Endothelial cell of umbilical vein (primary cell): ENCODE results near the gene RANBP3. TPM values are rescaled to one million over a fixed set of nuclear protein-coding genes. Genes with fewer than 3 reads are reported as not detected.

Source experiments
- BruUV-seq: library from RNA; stranded (reverse); fragments of 400-500 nt; replicated peaks from 2 replicates; lab custom pipeline; 2021; lab: Mats Ljungman, UMichigan
- CTCF ChIA-PET: fragments of 300-600, 350-600 bp; sonication (Branson Sonifier 250); formaldehyde crosslinking; loops from one replicate; lab custom pipeline; 2021; ENCODE audit warnings: antibody characterized with exemption, inconsistent platforms; lab: Charles Lee
- POLR2A ChIA-PET: fragments of 300-600, 350-600 bp; sonication (Branson Sonifier 250); formaldehyde crosslinking; loops from one replicate; lab custom pipeline; 2021; ENCODE audit warnings: antibody characterized with exemption, inconsistent platforms; lab: Charles Lee
- DNase-seq: peaks from one replicate; pipeline ENCODE4 v3.0.0-alpha.2; 2011; ENCODE audit warnings: low read depth, low spot score
- FAIRE-seq: peaks from 2 replicates; lab custom pipeline; 2011; peaks lifted over from hg19 to GRCh38; lab: Jason Lieb, UNC
- H2AFZ ChIP-seq: 2 replicates; pipeline ENCODE4 v1.6.0; 2012; ENCODE audit warnings: low read depth, low read length, control low read depth, inconsistent platforms
- H3K27ac ChIP-seq: 2 replicates; pipeline ENCODE4 v1.5.1; 2011; ENCODE audit warnings: low read depth, mild to moderate bottlenecking, control low read depth, low read length, moderate library complexity; ENCODE audit not compliant: insufficient read depth
- H3K27me3 ChIP-seq, 2 experiments: 2 replicates each; pipeline versions ENCODE4 v1.6.0 to v1.6.1; 2011; ENCODE audit warnings: low read length in 2 of 2, mixed read lengths in 1 of 2; ENCODE audit not compliant: control insufficient read depth in 2 of 2, insufficient read depth in 2 of 2
- H3K36me3 ChIP-seq, 2 experiments: 2 replicates in 1 of 2; 3 replicates in 1 of 2; pipeline ENCODE4 v1.5.1; 2011; ENCODE audit warnings: low read length in 2 of 2, mild to moderate bottlenecking in 1 of 2, moderate library complexity in 1 of 2; ENCODE audit not compliant: control insufficient read depth in 2 of 2, insufficient read depth in 2 of 2; ENCODE audit errors: extremely low read depth in 1 of 2
- H3K4me1 ChIP-seq: 3 replicates; pipeline ENCODE4 v1.5.1; 2011; ENCODE audit warnings: mild to moderate bottlenecking, low read length; ENCODE audit not compliant: control insufficient read depth, insufficient read depth; ENCODE audit errors: extremely low read depth
- H3K4me2 ChIP-seq: 2 replicates; pipeline ENCODE4 v1.6.1; 2011; ENCODE audit warnings: low read length, control low read depth, mixed read lengths; ENCODE audit not compliant: insufficient read depth
- H3K4me3 ChIP-seq, 3 experiments: fragments of 200-600 bp in 1 of 3; sonication (generic), shearing (Covaris generic) in 1 of 3; replicated peaks in 1 of 3; 2 replicates each; pipeline ENCODE4 v1.5.1; 2011 to 2016; ENCODE audit warnings: control low read depth in 3 of 3, low read length in 3 of 3, mild to moderate bottlenecking in 2 of 3, inconsistent platforms in 1 of 3, low read depth in 1 of 3, moderate library complexity in 1 of 3; ENCODE audit not compliant: insufficient read depth in 1 of 3
- H3K79me2 ChIP-seq: 2 replicates; pipeline ENCODE4 v1.6.0; 2012; ENCODE audit warnings: low read length, inconsistent platforms; ENCODE audit not compliant: control insufficient read depth, insufficient read depth
- H3K9ac ChIP-seq: replicated peaks from 2 replicates; pipeline ENCODE3; 2011; ENCODE audit warnings: low read length, control low read depth; ENCODE audit not compliant: insufficient read depth; ENCODE audit errors: extremely low read depth
- H3K9me1 ChIP-seq: replicated peaks from 3 replicates; pipeline ENCODE4 v1.6.0; 2011; ENCODE audit warnings: mild to moderate bottlenecking, low read length; ENCODE audit not compliant: control insufficient read depth, insufficient read depth; ENCODE audit errors: extremely low read depth
- H3K9me3 ChIP-seq: replicated peaks from 2 replicates; pipeline ENCODE4 v1.5.1; 2012; ENCODE audit warnings: low read length, inconsistent platforms; ENCODE audit not compliant: control insufficient read depth, insufficient read depth
- H4K20me1 ChIP-seq: replicated peaks from 2 replicates; pipeline ENCODE3; 2011; ENCODE audit warnings: mild to moderate bottlenecking, low read length; ENCODE audit not compliant: control insufficient read depth, insufficient read depth; ENCODE audit errors: extremely low read depth
- CTCF ChIP-seq, 2 donors: IDR thresholded peaks; 1 replicate in 1 of 2; 2 replicates in 1 of 2; pipeline ENCODE4 v1.5.1; 2011; ENCODE audit warnings: low read length in 2 of 2, mild to moderate bottlenecking in 2 of 2, moderate library complexity in 2 of 2, control low read depth in 1 of 2, inconsistent platforms in 1 of 2, low read depth in 1 of 2; ENCODE audit not compliant: insufficient read depth in 1 of 2; ENCODE audit errors: extremely low read depth in 1 of 2
- JUN ChIP-seq: IDR thresholded peaks from 2 replicates; pipeline ENCODE4 v1.6.1; 2011; ENCODE audit warnings: borderline replicate concordance, low read depth; ENCODE audit not compliant: insufficient read length, insufficient read depth
- MAX ChIP-seq: IDR thresholded peaks from 2 replicates; pipeline ENCODE4 v1.6.1; 2011; ENCODE audit not compliant: insufficient read depth, insufficient read length
- POLR2AphosphoS5 ChIP-seq: IDR thresholded peaks from 2 replicates; pipeline ENCODE4 v1.6.1; 2012; ENCODE audit warnings: low read depth, mild to moderate bottlenecking, control low read depth, low read length, moderate library complexity; ENCODE audit not compliant: insufficient read depth
- dilution Hi-C: fragments of 300-500 bp; cut with MboI; formaldehyde crosslinking; loops from one replicate; pipeline ENCODE4 v1.15.0; 2019; ENCODE audit warnings: low sequenced_read_pairs; ENCODE audit not compliant: extremely low pct_ligation_motif_present
- intact Hi-C: fragments of 100-400 bp; cut with micrococcal nuclease; formaldehyde crosslinking; loops from one replicate; pipeline ENCODE4 v1.10.0; 2022
- polyA plus RNA-seq, 4 experiments: library from polyadenylated mRNA; depleted of rRNA in 3 of 4; stranded (reverse) in 3 of 4; unstranded in 1 of 4; fragments of >200 nt; gene quantifications; 2 replicates each; pipeline versions ENCODE4 v1.2.1 to v1.2.3, GENCODE V29; 2011 to 2012; ENCODE audit warnings: missing spikeins in 1 of 4
- total RNA-seq: library from RNA; stranded (reverse); gene quantifications from 2 replicates; pipeline ENCODE4 v1.2.3, GENCODE V29; 2021

The RANBP3 gene
- total and polyA plus RNA-seq, 2 donors (not counting 3 experiments of a cell fraction or from before 2014, with no cell fraction given), result 72.3 to 85.3 TPM

GRCh38 chr19:5927441-5927821 lies 50.5 kb downstream of the RANBP3 start:
- Histone ChIP-seq H4K20me1 (no peaks in the 10 kb centered on the region), H3K27me3 (no peaks in the 10 kb centered on the region), H3K36me3 (peaks cover 13 to 67% of the 10 kb centered on the region in 2 experiments), H3K9me3 (no peaks in the 10 kb centered on the region), H3K4me1 (no peaks in the 10 kb centered on the region), H3K9me1 (no peaks in the 10 kb centered on the region), H3K27ac (no peak overlapping the region), H3K4me3 (no peak overlapping the region), H3K79me2 (no peaks in the 10 kb centered on the region), H3K9ac (no peak overlapping the region), H2AFZ (no peak overlapping the region), H3K4me2 (no peak overlapping the region)
- intact Hi-C loops (no loop called here), dilution Hi-C loops (no loop called here)
- TF ChIP-seq MAX (no peak), JUN (no peak), CTCF (IDR thresholded peaks at IDR 0.05; ENCODE audit: extremely low read depth in 1 of 2, insufficient read depth in 1 of 2, low read depth in 1 of 2, low read length in 2 of 2) (no peak), POLR2AphosphoS5 (no peak)
- no peak for FAIRE-seq
- ChIA-PET CTCF (interaction anchor here (1.5 kb wide), 1 partner anchor 95 kb away, joined by 5 read pairs; no protein-coding TSS in a partner anchor), POLR2A (no interaction called here)
- BruUV-seq, result no TSS peak
- no peak for DNase-seq
